WERI-Rb-1 (cell line): Measurements from ENCODE around the gene WDR31.
"Not testable (repeated sequence)": the region's sequence is repeated elsewhere in the genome, so short reads cannot be mapped to it uniquely, and the experiment has no call there.

Experiments
- DNase-seq: peaks from one replicate; pipeline ENCODE4 v3.0.0-alpha.2; 2020
- H3K27ac ChIP-seq: fragments of 250-450 bp; sonication (Bioruptor Pico); 2 replicates; pipeline ENCODE4 v1.5.1; 2020; ENCODE audit warnings: mild to moderate bottlenecking, moderate library complexity
- H3K27me3 ChIP-seq: fragments of 250-450 bp; sonication (Bioruptor Pico); 2 replicates; pipeline ENCODE4 v1.5.1; 2021; ENCODE audit warnings: mild to moderate bottlenecking, low read depth, moderate library complexity; ENCODE audit not compliant: insufficient read depth, severe bottlenecking
- H3K36me3 ChIP-seq: fragments of 250-450 bp; sonication (Bioruptor Pico); 2 replicates; pipeline ENCODE4 v1.5.1; 2020; ENCODE audit warnings: mild to moderate bottlenecking, moderate library complexity
- H3K4me3 ChIP-seq: 2 replicates; pipeline ENCODE4 v1.5.1; 2011; ENCODE audit warnings: low read depth, mild to moderate bottlenecking, control low read depth, low read length
- H3K9me3 ChIP-seq: fragments of 250-450 bp; sonication (Bioruptor Pico); 2 replicates; pipeline ENCODE4 v1.5.1; 2021; ENCODE audit warnings: mild to moderate bottlenecking, moderate library complexity; ENCODE audit not compliant: severe bottlenecking
- CTCF ChIP-seq: IDR thresholded peaks from 2 replicates; pipeline ENCODE4 v1.5.1; 2011; ENCODE audit warnings: low read depth, mild to moderate bottlenecking, control low read depth, inconsistent platforms, low read length

The WDR31 gene

GRCh38 chr9:113369855-113370140, 29.7 kb upstream of the WDR31 start:
- TF ChIP-seq CTCF = no peak
- H3K4me3 ChIP-seq = no peak overlapping the region
- peaks cover 23% of the 10 kb centered on the region for H3K36me3 ChIP-seq
- H3K27ac ChIP-seq = no peak overlapping the region
- no peak for DNase-seq
- no peaks in the 10 kb centered on the region for H3K9me3 ChIP-seq
- no peaks in the 10 kb centered on the region for H3K27me3 ChIP-seq

- H3K4me3 ChIP-seq = no peak overlapping the region
- no peaks in the 10 kb centered on the region for H3K9me3 ChIP-seq
- no peaks in the 10 kb centered on the region for H3K27me3 ChIP-seq
- DNase-seq = no peak
- H3K36me3 ChIP-seq = peaks cover 17% of the 10 kb centered on the region
- no peak overlapping the region for H3K27ac ChIP-seq
- no peak for TF ChIP-seq CTCF
Observed at GRCh38 chr9:113368982-113369854, 29.1 kb upstream of the WDR31 start.

DNA sequence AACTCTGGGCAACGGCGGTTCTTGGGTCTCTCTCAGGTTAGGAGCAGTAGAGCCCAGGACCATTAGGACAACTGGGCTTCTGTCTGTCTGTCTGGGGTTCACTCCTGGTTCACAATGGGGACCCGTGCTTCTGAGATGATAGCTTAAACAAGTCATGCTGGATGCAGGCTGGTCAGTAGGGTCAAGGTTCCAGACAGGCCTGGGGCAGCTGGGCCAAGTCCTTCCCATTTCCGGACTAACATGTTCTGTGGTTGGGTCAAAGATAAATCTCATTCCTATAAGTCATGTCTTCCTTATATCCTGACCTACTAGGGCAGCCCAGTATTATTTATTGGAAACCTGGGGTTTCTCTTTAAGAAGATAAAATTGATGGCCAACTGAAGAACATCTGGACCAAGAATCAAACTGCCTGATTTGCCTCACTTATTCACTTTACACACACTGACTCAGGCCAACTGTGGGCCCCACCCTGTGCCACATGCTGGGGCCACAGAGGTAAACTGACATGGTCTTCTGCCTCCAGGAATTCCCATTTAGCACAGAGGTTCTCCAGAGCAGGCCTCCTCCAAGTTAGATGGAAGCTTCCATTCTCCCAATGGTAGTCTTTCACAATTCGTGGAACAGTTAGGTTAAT, 28.4 kb upstream of the WDR31 start:
- H3K36me3 ChIP-seq = peaks cover 10% of the 10 kb centered on the region
- H3K9me3 ChIP-seq = no peaks in the 10 kb centered on the region
- TF ChIP-seq CTCF = no peak
- no peaks in the 10 kb centered on the region for H3K27me3 ChIP-seq
- no peak overlapping the region for H3K27ac ChIP-seq
- H3K4me3 ChIP-seq = no peak overlapping the region
- no peak for DNase-seq

DNA sequence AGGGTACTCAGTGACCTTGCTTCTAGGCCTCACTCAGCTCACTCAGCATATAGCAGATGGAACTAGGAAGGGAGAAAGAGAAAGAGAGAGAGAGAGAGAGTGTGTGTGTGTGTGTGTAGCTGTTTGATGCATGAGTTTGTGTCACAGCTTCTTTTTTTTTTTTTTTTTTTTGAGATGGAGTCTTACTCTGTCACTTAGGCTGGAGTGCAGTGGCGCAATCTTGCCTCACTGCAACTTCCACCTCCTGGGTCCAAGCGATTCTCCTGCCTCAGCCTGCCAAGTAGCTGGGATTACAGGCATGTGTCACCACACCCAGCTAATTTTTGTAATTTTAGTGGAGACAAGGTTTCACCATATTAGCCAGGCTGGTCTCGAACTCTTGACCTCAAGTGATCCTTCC, 25.6 kb upstream of the WDR31 start:
- H3K9me3 ChIP-seq, H3K36me3 ChIP-seq, H3K4me3 ChIP-seq, H3K27ac ChIP-seq, H3K27me3 ChIP-seq, DNase-seq: not testable (repeated sequence)

DNA sequence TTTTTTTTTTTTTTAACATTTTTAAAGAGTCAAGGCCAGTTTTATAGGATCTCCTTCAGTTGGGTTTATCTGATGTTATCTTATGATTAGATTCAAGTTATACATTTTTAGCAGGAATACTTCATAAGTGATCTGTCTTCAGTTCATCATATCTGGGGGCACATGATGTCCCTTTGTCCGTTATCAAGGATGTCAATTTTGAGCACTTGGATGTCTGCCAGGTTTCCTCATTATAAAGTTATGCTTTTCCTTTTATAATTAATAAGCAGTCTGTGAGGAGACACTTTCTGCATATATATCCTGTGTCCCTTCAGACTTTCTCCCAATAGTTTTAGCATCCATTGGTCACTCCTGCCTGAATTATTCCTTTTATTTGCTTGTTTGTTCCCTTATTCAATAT, 24.9 kb upstream of the WDR31 start:
- Histone ChIP-seq H3K27me3 (no peaks in the 10 kb centered on the region), H3K27ac (no peak overlapping the region), H3K36me3 (no peaks in the 10 kb centered on the region), H3K4me3 (no peak overlapping the region), H3K9me3 (no peaks in the 10 kb centered on the region)
- no peak for TF ChIP-seq CTCF
- DNase-seq = no peak

DNA sequence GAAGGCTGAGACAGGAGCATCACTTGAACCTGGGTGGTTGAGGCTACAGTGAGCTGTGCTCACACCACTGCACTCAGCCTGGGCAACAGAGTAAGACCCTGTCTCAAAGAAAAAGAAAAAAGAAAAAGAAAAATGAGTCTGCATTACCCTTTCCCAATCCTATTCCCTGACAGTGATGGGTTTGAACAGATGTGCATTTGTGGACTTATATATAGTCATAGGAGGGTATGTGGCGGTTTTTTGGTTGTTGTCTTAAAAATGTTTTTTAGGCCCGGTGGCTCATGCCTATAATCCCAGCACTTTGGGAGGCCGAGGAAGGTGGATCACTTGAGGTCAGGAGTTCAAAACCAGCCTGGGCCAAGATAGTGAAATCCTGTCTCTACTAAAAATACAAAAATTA, 23.3 kb upstream of the WDR31 start:
- TF ChIP-seq CTCF = no peak
- Histone ChIP-seq H3K9me3 (no peaks in the 10 kb centered on the region), H3K27ac (no peak overlapping the region), H3K4me3 (no peak overlapping the region), H3K27me3 (no peaks in the 10 kb centered on the region), H3K36me3 (no peaks in the 10 kb centered on the region)
- DNase-seq = no peak
